SU-DHL-6 (cell line): Measurements from ENCODE around the gene P2RY8.
A peak's percentile ranks its signal among the peaks of the same experiment; 100 is the strongest.

Experiments used
- H2AFZ ChIP-seq: fragments of 200-600 bp; sonication (generic); 2 replicates; pipeline ENCODE4 v1.6.1; 2014; ENCODE audit warnings: low read depth, mild to moderate bottlenecking, moderate library complexity, mixed read lengths, antibody characterized with exemption, low read length; ENCODE audit not compliant: severe bottlenecking
- H3F3A ChIP-seq: fragments of 200-600 bp; shearing (Covaris generic); 2 replicates; pipeline ENCODE4 v1.6.0; 2016; ENCODE audit warnings: antibody characterized with exemption, mild to moderate bottlenecking; ENCODE audit not compliant: insufficient read depth
- H3K27ac ChIP-seq: fragments of 200-600 bp; sonication (generic); 2 replicates; pipeline ENCODE4 v1.5.1; 2016; ENCODE audit warnings: low read depth, mild to moderate bottlenecking, low read length, moderate library complexity, mixed read lengths
- H3K27me3 ChIP-seq: fragments of 200-600 bp; sonication (generic), shearing (Covaris generic); 2 replicates; pipeline ENCODE4 v1.6.0; 2014; ENCODE audit warnings: mild to moderate bottlenecking, low read length
- H3K36me3 ChIP-seq: fragments of 200-600 bp; sonication (generic); 2 replicates; pipeline ENCODE4 v1.6.1; 2014; ENCODE audit warnings: mild to moderate bottlenecking, low read length, mixed read lengths
- H3K4me2 ChIP-seq: fragments of 300-600, 200-600 bp; shearing (Covaris generic), sonication (generic); 2 replicates; pipeline ENCODE4 v1.6.0; 2014; ENCODE audit warnings: low read length, low read depth, mild to moderate bottlenecking; ENCODE audit not compliant: poor library complexity, severe bottlenecking
- H3K4me3 ChIP-seq: fragments of 200-600 bp; sonication (generic); 2 replicates; pipeline ENCODE4 v1.5.1; 2014; ENCODE audit warnings: antibody characterized with exemption, low read length, mild to moderate bottlenecking, mixed read lengths; ENCODE audit not compliant: insufficient read depth, poor library complexity, severe bottlenecking
- H3K79me2 ChIP-seq: fragments of 200-600 bp; sonication (generic); 2 replicates; pipeline ENCODE4 v1.6.1; 2014; ENCODE audit warnings: mild to moderate bottlenecking, low read length, moderate library complexity; ENCODE audit not compliant: insufficient read depth
- H3K9ac ChIP-seq: fragments of 200-600 bp; sonication (generic); 2 replicates; pipeline ENCODE4 v1.7.0; 2014; ENCODE audit warnings: mild to moderate bottlenecking, low read length
- H3K9me2 ChIP-seq: fragments of 200-600 bp; sonication (generic); replicated peaks from 2 replicates; pipeline ENCODE4 v1.6.1; 2014; ENCODE audit warnings: low read length; ENCODE audit not compliant: insufficient read depth
- H3K9me3 ChIP-seq: fragments of 200-600 bp; sonication (generic); 2 replicates; pipeline ENCODE4 v1.6.1; 2014; ENCODE audit warnings: low read length, mixed read lengths; ENCODE audit not compliant: insufficient read depth
- H4K20me1 ChIP-seq: fragments of 200-600 bp; sonication (generic); 2 replicates; pipeline ENCODE4 v1.6.1; 2014; ENCODE audit warnings: low read depth, mild to moderate bottlenecking, antibody characterized with exemption, low read length, moderate library complexity, mixed read lengths
- CTCF ChIP-seq: fragments of 200-600 bp; sonication (generic); IDR thresholded peaks from one replicate; pipeline ENCODE4 v1.5.1; 2017; ENCODE audit warnings: antibody characterized with exemption, mild to moderate bottlenecking, low read length, moderate library complexity; ENCODE audit not compliant: insufficient read depth, poor library complexity, severe bottlenecking
- EZH2phosphoT487 ChIP-seq: fragments of 200-600 bp; sonication (generic), shearing (Covaris generic); conservative IDR thresholded peaks from 2 replicates; pipeline ENCODE4 v1.6.1; 2018; ENCODE audit warnings: mild to moderate bottlenecking, antibody characterized with exemption, low read length, moderate library complexity, mixed read lengths

Gene P2RY8

GRCh38 chrX:1502853-1503252 lies 34.1 kb downstream of the P2RY8 start:
- Histone ChIP-seq H3K4me3 (no peak overlapping the region), H3K9me3 (no peaks in the 10 kb centered on the region), H3K9ac (peak overlapping the region; percentile 56), H3F3A (peaks cover 52% of the 10 kb centered on the region), H3K27ac (peak overlapping the region; percentile 99), H2AFZ (no peak overlapping the region), H3K4me2 (peak overlapping the region; percentile 53), H3K27me3 (no peaks in the 10 kb centered on the region), H3K79me2 (peaks cover 17% of the 10 kb centered on the region; the same call in 1 of the 2 replicates), H3K36me3 (peaks cover 3% of the 10 kb centered on the region; the same call in 1 of the 2 replicates), H4K20me1 (no peaks in the 10 kb centered on the region), H3K9me2 (no peaks in the 10 kb centered on the region)
- TF ChIP-seq CTCF (no peak), EZH2phosphoT487 (no peak)

GRCh38 chrX:1502241-1502640 lies 34.7 kb downstream of the P2RY8 start:
- no peaks in the 10 kb centered on the region for H3K27me3 ChIP-seq
- TF ChIP-seq CTCF (no peak), EZH2phosphoT487 (no peak)
- peak overlapping the region; percentile 56 for H3K9ac ChIP-seq
- H3K4me3 ChIP-seq: no peak overlapping the region
- H2AFZ ChIP-seq: no peak overlapping the region
- peaks cover 54% of the 10 kb centered on the region for H3F3A ChIP-seq
- H3K9me2 ChIP-seq: no peaks in the 10 kb centered on the region
- peak overlapping the region; percentile 99 for H3K27ac ChIP-seq
- peak overlapping the region; percentile 53 for H3K4me2 ChIP-seq
- H4K20me1 ChIP-seq: no peaks in the 10 kb centered on the region
- H3K36me3 ChIP-seq: peaks cover 3% of the 10 kb centered on the region; the same call in 1 of the 2 replicates
- peaks cover 15% of the 10 kb centered on the region; the same call in 1 of the 2 replicates for H3K79me2 ChIP-seq
- H3K9me3 ChIP-seq: no peaks in the 10 kb centered on the region

GRCh38 chrX:1500701-1501624 lies 36.0 kb downstream of the P2RY8 start:
- H3K27ac ChIP-seq: peak overlapping the region; percentile 99
- peak overlapping the region; percentile 36; the same call in 1 of the 2 replicates for H3K9ac ChIP-seq
- H4K20me1 ChIP-seq: no peaks in the 10 kb centered on the region
- no peak overlapping the region for H3K4me3 ChIP-seq
- no peak overlapping the region for H2AFZ ChIP-seq
- H3K79me2 ChIP-seq: peaks cover 15% of the 10 kb centered on the region; the same call in 1 of the 2 replicates
- H3K36me3 ChIP-seq: peaks cover 3% of the 10 kb centered on the region; the same call in 1 of the 2 replicates
- H3K27me3 ChIP-seq: no peaks in the 10 kb centered on the region
- H3K9me2 ChIP-seq: no peaks in the 10 kb centered on the region
- peak overlapping the region; percentile 52 for H3K4me2 ChIP-seq
- H3F3A ChIP-seq: peaks cover 58% of the 10 kb centered on the region
- H3K9me3 ChIP-seq: no peaks in the 10 kb centered on the region
- no peak for TF ChIP-seq CTCF
- no peak for TF ChIP-seq EZH2phosphoT487
